Neural crest cell (in vitro differentiated cells): Measurements from ENCODE around the gene DISP2. TPM values are rescaled to one million over a fixed set of nuclear protein-coding genes. Genes with fewer than 3 reads are reported as not detected.
A peak's percentile ranks its signal among the peaks of the same experiment; 100 is the strongest.

Experiments used
- DNase-seq: peaks from one replicate; pipeline ENCODE4 v3.0.0; 2021; ENCODE audit warnings: low read depth, mixed read lengths, low spot score
- H3K27ac Mint-ChIP-seq: one replicate; pipeline ENCODE4 v1.8.0; 2021; ENCODE audit warnings: mild to moderate bottlenecking, mixed read lengths; ENCODE audit not compliant: unreplicated experiment
- H3K27me3 Mint-ChIP-seq: 2 replicates; pipeline ENCODE4 v1.8.0; 2021; ENCODE audit warnings: low read depth, mild to moderate bottlenecking, mixed read lengths
- H3K36me3 Mint-ChIP-seq: 2 replicates; pipeline ENCODE4 v1.8.0; 2021; ENCODE audit warnings: low read depth, mild to moderate bottlenecking, mixed read lengths
- H3K4me1 Mint-ChIP-seq: 2 replicates; pipeline ENCODE4 v1.8.0; 2021; ENCODE audit warnings: mixed read lengths
- H3K4me3 Mint-ChIP-seq: one replicate; pipeline ENCODE4 v1.8.0; 2021; ENCODE audit warnings: mild to moderate bottlenecking, mixed read lengths
- H3K9me3 Mint-ChIP-seq: 2 replicates; pipeline ENCODE4 v1.8.0; 2021; ENCODE audit warnings: mixed read lengths
- CTCF ChIP-seq: fragments of 200-600 bp; sonication (generic); conservative IDR thresholded peaks from 2 replicates; pipeline ENCODE4 v1.5.0; 2021; ENCODE audit warnings: antibody characterized with exemption, mild to moderate bottlenecking
- total RNA-seq: library from RNA; stranded (reverse); gene quantifications from 2 replicates; pipeline ENCODE4 v1.2.1, GENCODE V29; 2021

The DISP2 gene
- total RNA-seq, 1 donor from 2014 or later, result 3.1 TPM

- Mint-ChIP-seq H3K27ac (no peak overlapping the region), H3K4me3 (no peak overlapping the region), H3K36me3 (no peaks in the 10 kb centered on the region), H3K9me3 (no peaks in the 10 kb centered on the region), H3K27me3 (peaks cover 9% of the 10 kb centered on the region), H3K4me1 (no peaks in the 10 kb centered on the region)
- TF ChIP-seq CTCF, result peak; percentile 89
- DNase-seq, result peak; percentile 79
Measured at GRCh38 chr15:40421246-40422157, 63.5 kb downstream of the DISP2 start.

GRCh38 chr15:40424483-40425115, 66.6 kb downstream of the DISP2 start:
- no peak for TF ChIP-seq CTCF
- Mint-ChIP-seq H3K9me3 (no peaks in the 10 kb centered on the region), H3K4me3 (no peak overlapping the region), H3K36me3 (no peaks in the 10 kb centered on the region), H3K27ac (no peak overlapping the region), H3K4me1 (no peaks in the 10 kb centered on the region), H3K27me3 (peaks cover 15% of the 10 kb centered on the region)
- DNase-seq, result no peak

GRCh38 chr15:40425681-40426080, 67.7 kb downstream of the DISP2 start:
- Mint-ChIP-seq H3K4me1 (peaks cover 4% of the 10 kb centered on the region), H3K27me3 (peaks cover 26% of the 10 kb centered on the region)

GRCh38 chr15:40427188-40427587, 69.2 kb downstream of the DISP2 start:
- H3K36me3 Mint-ChIP-seq, result no peaks in the 10 kb centered on the region
- no peak for DNase-seq

More at GRCh38 chr15:40425681-40426080, 67.7 kb downstream of the DISP2 start:
- no peak for DNase-seq
- Mint-ChIP-seq H3K4me3 (no peak overlapping the region), H3K9me3 (no peaks in the 10 kb centered on the region), H3K36me3 (no peaks in the 10 kb centered on the region), H3K27ac (no peak overlapping the region)
- no peak for TF ChIP-seq CTCF

GRCh38 chr15:40428185-40428584, 70.2 kb downstream of the DISP2 start:
- Mint-ChIP-seq H3K4me1 (peaks cover 4% of the 10 kb centered on the region), H3K27ac (no peak overlapping the region), H3K27me3 (peaks cover 31% of the 10 kb centered on the region), H3K9me3 (no peaks in the 10 kb centered on the region), H3K36me3 (no peaks in the 10 kb centered on the region), H3K4me3 (no peak overlapping the region)
- DNase-seq, result no peak
- no peak for TF ChIP-seq CTCF

More at GRCh38 chr15:40427188-40427587, 69.2 kb downstream of the DISP2 start:
- no peaks in the 10 kb centered on the region for H3K9me3 Mint-ChIP-seq
- no peak for TF ChIP-seq CTCF
- H3K27ac Mint-ChIP-seq, result no peak overlapping the region
- no peak overlapping the region for H3K4me3 Mint-ChIP-seq
- H3K27me3 Mint-ChIP-seq, result peaks cover 21% of the 10 kb centered on the region
- H3K4me1 Mint-ChIP-seq, result peaks cover 4% of the 10 kb centered on the region

Other genes with a start within 250 kb of the DISP2 start
- 18.0 and 23.0 TPM in 2 replicates for gene BMF, start 249.3 kb upstream of the DISP2 start, total RNA-seq
- gene BUB1B, start 197.2 kb upstream of the DISP2 start, total RNA-seq, result 95.8 and 96.6 TPM in 2 replicates
- 0.28 and 0.93 TPM in 2 replicates for gene PAK6, start 119.2 kb upstream of the DISP2 start, total RNA-seq
- not detected in 2 replicates for gene ANKRD63, start 75.2 kb upstream of the DISP2 start, total RNA-seq
- 8.7 and 8.8 TPM in 2 replicates for gene PLCB2, start 50.3 kb upstream of the DISP2 start, total RNA-seq
- 22.8 and 27.5 TPM in 2 replicates for gene INAFM2, start 34.5 kb upstream of the DISP2 start, total RNA-seq
- 0.33 TPM in 1 of 2 replicates, not detected in the other for gene CCDC9B, start 17.3 kb upstream of the DISP2 start, total RNA-seq
- gene PHGR1, start 7.2 kb upstream of the DISP2 start, total RNA-seq, result not detected in 2 replicates
- 73.7 and 74.7 TPM in 2 replicates for gene KNSTRN, start 24.5 kb downstream of the DISP2 start, total RNA-seq
- 75.2 and 81.4 TPM in 2 replicates for gene IVD, start 47.6 kb downstream of the DISP2 start, total RNA-seq
- 25.6 and 26.4 TPM in 2 replicates for gene BAHD1, start 82.7 kb downstream of the DISP2 start, total RNA-seq
- 32.9 and 37.1 TPM in 2 replicates for gene CHST14, start 112.8 kb downstream of the DISP2 start, total RNA-seq
- 19.2 and 19.9 TPM in 2 replicates for gene CCDC32, start 206.8 kb downstream of the DISP2 start, total RNA-seq
- gene RPUSD2, start 211.1 kb downstream of the DISP2 start, total RNA-seq, result 16.0 and 16.9 TPM in 2 replicates
- 33.4 and 35.3 TPM in 2 replicates for gene KNL1, start 236.0 kb downstream of the DISP2 start, total RNA-seq